Stimulated activated CD4-positive, alpha-beta T cell treated with anti-CD3 and anti-CD28 coated beads, Interleukin-4, amount 100 ng/mL, for 48 hours (primary cell): Measurements from ENCODE around the gene TRMT1.

Source experiments
- DNase-seq, 2 donors: peaks; one replicate each; pipeline ENCODE4 v3.0.0-alpha.2; 2020; ENCODE audit warnings: low read depth in 2 of 2

The TRMT1 gene

GRCh38 chr19:13055213-13056051 is 61.1 kb downstream of the TRMT1 start:
- DNase-seq = no peak
